Measurements from ENCODE around the gene CFAP57. TPM values are rescaled to one million over a fixed set of nuclear protein-coding genes. Genes with fewer than 3 reads are reported as not detected.

CFAP57 gene
- total and polyA plus RNA-seq, 2 of the 13 experiments (the other 11 are each of a cell fraction or from before 2014, with no cell fraction given): 0.01 TPM; not detected in 1

GRCh38 chr1:43171876-43172526, at the start of gene CFAP57, which contains the start of gene EBNA1BP2 (continued):
- TF ChIP-seq ZBTB40 (IDR thresholded peaks at IDR 0.05) (peak; percentile 92), ZBTB40 (CRISPR knock-in tag; IDR thresholded peaks at IDR 0.05) (no peak), ZNF614 (CRISPR knock-in tag; IDR thresholded peaks at IDR 0.05; ENCODE audit: borderline replicate concordance) (no peak; the same call in 1 of the 2 replicates), SP2 (CRISPR knock-in tag; IDR thresholded peaks at IDR 0.05) (peak; percentile 58; the same call in 1 of the 2 replicates), CEBPB (IDR thresholded peaks at IDR 0.05; ENCODE audit: borderline replicate concordance, low read depth, low read length) (no peak), ZNF557 (CRISPR knock-in tag; IDR thresholded peaks at IDR 0.05) (0 out of 2 replicates have a peak, but pooled peaks have one; percentile 37), MED8 (CRISPR knock-in tag; IDR thresholded peaks at IDR 0.05; ENCODE audit: insufficient replicate concordance) (peak; percentile 39), REPIN1 (CRISPR knock-in tag; IDR thresholded peaks at IDR 0.05; ENCODE audit: borderline replicate concordance, low read depth) (no peak), ARHGAP35 (CRISPR knock-in tag; IDR thresholded peaks at IDR 0.05; ENCODE audit: borderline replicate concordance) (0 out of 2 replicates have a peak, but pooled peaks have one; percentile 39), ZNF597 (CRISPR knock-in tag; IDR thresholded peaks at IDR 0.05) (no peak), ZNF749 (CRISPR knock-in tag; IDR thresholded peaks at IDR 0.05; ENCODE audit: borderline replicate concordance) (no peak; the same call in 1 of the 2 replicates), RAD21 (CRISPR knock-in tag; IDR thresholded peaks at IDR 0.05) (no peak), CHD4 (IDR thresholded peaks at IDR 0.05; ENCODE audit: borderline replicate concordance, low read length) (no peak), ZNF260 (CRISPR knock-in tag; IDR thresholded peaks at IDR 0.05; ENCODE audit: borderline replicate concordance, low read depth) (no peak)
